ENCODE data around the gene POU2F1. TPM values are rescaled to one million over a fixed set of nuclear protein-coding genes. Genes with fewer than 3 reads are reported as not detected.

POU2F1 gene
- total and polyA plus RNA-seq, 2 experiments from 2014 or later: 38.8 to 66.1 TPM

DNA sequence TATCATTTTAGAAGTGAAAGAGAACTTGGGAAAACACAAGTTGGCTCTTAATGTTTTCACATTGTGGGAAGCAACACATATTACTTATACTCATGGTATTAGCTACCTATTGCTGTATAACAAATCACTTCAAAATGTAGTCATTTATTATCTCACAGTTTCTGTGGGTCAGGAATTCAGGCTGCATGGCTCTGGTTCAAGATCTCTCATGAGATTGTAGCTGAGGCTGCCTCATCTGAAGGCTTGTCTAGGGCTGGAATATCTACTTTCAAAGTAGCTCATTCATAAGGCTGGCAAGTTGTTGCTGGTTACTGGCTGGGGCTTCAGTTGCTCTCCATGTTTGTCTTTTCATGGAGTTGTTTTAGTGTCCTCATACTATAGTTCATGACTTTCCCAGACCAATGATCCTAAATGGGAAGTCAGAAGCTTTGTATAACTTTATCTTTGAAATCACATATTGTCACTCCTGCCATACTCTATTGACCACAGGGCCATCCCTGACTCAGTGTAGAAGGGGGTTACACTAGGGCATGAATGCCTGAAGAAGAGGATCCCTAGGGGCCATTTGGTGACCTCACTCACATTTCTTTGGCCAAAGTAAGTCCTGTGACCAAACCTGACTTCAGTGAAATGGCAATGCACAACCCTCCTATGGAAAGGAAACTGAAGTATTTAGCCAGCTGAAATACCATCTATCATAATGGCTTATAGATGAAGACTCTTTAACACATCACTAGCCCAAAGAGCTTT is 37.9 kb upstream of the POU2F1 start:
- no peak overlapping the region for H3K4me3 ChIP-seq
- Mint-ChIP-seq H3K27ac (no peak overlapping the region), H3K9me3 (no peaks in the 10 kb centered on the region), H3K4me3 (no peak overlapping the region), H3K4me1 (no peaks in the 10 kb centered on the region), H3K27me3 (ENCODE audit: insufficient read depth, low read depth, poor library complexity) (no peaks in the 10 kb centered on the region), H3K36me3 (ENCODE audit: low read depth) (no peaks in the 10 kb centered on the region)
- TF ChIP-seq EZH2 (IDR thresholded peaks at IDR 0.05; ENCODE audit: low read depth, unreplicated experiment): no peak
- no peak for TF ChIP-seq POLR2AphosphoS5 (IDR thresholded peaks at IDR 0.05; ENCODE audit: low read depth)
- no peak for TF ChIP-seq CTCF (conservative IDR thresholded peaks at IDR 0.05; ENCODE audit: low read depth in 2 of 2)
- TF ChIP-seq EZH2phosphoT487 (IDR thresholded peaks at IDR 0.05; ENCODE audit: unreplicated experiment): no peak
- TF ChIP-seq JUNB (IDR thresholded peaks at IDR 0.05; ENCODE audit: unreplicated experiment): no peak
- no peak for TF ChIP-seq ZNF114 (CRISPR knock-in tag; IDR thresholded peaks at IDR 0.05)
- no peak for TF ChIP-seq CREB1 (CRISPR knock-in tag; IDR thresholded peaks at IDR 0.05; ENCODE audit: low read depth)
- no peak for TF ChIP-seq ZNF331 (CRISPR knock-in tag; IDR thresholded peaks at IDR 0.05; ENCODE audit: low read depth)
- TF ChIP-seq, protein P1, sequence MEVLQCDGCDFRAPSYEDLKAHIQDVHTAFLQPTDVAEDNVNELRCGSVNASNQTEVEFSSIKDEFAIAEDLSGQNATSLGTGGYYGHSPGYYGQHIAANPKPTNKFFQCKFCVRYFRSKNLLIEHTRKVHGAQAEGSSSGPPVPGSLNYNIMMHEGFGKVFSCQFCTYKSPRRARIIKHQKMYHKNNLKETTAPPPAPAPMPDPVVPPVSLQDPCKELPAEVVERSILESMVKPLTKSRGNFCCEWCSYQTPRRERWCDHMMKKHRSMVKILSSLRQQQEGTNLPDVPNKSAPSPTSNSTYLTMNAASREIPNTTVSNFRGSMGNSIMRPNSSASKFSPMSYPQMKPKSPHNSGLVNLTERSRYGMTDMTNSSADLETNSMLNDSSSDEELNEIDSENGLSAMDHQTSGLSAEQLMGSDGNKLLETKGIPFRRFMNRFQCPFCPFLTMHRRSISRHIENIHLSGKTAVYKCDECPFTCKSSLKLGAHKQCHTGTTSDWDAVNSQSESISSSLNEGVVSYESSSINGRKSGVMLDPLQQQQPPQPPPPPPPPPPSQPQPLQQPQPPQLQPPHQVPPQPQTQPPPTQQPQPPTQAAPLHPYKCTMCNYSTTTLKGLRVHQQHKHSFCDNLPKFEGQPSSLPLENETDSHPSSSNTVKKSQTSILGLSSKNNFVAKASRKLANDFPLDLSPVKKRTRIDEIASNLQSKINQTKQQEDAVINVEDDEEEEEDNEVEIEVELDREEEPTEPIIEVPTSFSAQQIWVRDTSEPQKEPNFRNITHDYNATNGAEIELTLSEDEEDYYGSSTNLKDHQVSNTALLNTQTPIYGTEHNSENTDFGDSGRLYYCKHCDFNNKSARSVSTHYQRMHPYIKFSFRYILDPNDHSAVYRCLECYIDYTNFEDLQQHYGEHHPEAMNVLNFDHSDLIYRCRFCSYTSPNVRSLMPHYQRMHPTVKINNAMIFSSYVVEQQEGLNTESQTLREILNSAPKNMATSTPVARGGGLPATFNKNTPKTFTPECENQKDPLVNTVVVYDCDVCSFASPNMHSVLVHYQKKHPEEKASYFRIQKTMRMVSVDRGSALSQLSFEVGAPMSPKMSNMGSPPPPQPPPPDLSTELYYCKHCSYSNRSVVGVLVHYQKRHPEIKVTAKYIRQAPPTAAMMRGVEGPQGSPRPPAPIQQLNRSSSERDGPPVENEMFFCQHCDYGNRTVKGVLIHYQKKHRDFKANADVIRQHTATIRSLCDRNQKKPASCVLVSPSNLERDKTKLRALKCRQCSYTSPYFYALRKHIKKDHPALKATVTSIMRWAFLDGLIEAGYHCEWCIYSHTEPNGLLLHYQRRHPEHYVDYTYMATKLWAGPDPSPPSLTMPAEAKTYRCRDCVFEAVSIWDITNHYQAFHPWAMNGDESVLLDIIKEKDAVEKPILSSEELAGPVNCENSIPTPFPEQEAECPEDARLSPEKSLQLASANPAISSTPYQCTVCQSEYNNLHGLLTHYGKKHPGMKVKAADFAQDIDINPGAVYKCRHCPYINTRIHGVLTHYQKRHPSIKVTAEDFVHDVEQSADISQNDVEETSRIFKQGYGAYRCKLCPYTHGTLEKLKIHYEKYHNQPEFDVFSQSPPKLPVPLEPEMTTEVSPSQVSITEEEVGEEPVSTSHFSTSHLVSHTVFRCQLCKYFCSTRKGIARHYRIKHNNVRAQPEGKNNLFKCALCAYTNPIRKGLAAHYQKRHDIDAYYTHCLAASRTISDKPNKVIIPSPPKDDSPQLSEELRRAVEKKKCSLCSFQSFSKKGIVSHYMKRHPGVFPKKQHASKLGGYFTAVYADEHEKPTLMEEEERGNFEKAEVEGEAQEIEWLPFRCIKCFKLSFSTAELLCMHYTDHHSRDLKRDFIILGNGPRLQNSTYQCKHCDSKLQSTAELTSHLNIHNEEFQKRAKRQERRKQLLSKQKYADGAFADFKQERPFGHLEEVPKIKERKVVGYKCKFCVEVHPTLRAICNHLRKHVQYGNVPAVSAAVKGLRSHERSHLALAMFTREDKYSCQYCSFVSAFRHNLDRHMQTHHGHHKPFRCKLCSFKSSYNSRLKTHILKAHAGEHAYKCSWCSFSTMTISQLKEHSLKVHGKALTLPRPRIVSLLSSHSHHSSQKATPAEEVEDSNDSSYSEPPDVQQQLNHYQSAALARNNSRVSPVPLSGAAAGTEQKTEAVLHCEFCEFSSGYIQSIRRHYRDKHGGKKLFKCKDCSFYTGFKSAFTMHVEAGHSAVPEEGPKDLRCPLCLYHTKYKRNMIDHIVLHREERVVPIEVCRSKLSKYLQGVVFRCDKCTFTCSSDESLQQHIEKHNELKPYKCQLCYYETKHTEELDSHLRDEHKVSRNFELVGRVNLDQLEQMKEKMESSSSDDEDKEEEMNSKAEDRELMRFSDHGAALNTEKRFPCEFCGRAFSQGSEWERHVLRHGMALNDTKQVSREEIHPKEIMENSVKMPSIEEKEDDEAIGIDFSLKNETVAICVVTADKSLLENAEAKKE (CRISPR knock-in tag; IDR thresholded peaks at IDR 0.05): no peak
- TF ChIP-seq STAT1 (IDR thresholded peaks at IDR 0.05; ENCODE audit: unreplicated experiment): no peak
- no peak for TF ChIP-seq ETS1 (IDR thresholded peaks at IDR 0.05)
- no peak for TF ChIP-seq NANOG (IDR thresholded peaks at IDR 0.05; ENCODE audit: borderline replicate concordance)
- TF ChIP-seq, protein P2, sequence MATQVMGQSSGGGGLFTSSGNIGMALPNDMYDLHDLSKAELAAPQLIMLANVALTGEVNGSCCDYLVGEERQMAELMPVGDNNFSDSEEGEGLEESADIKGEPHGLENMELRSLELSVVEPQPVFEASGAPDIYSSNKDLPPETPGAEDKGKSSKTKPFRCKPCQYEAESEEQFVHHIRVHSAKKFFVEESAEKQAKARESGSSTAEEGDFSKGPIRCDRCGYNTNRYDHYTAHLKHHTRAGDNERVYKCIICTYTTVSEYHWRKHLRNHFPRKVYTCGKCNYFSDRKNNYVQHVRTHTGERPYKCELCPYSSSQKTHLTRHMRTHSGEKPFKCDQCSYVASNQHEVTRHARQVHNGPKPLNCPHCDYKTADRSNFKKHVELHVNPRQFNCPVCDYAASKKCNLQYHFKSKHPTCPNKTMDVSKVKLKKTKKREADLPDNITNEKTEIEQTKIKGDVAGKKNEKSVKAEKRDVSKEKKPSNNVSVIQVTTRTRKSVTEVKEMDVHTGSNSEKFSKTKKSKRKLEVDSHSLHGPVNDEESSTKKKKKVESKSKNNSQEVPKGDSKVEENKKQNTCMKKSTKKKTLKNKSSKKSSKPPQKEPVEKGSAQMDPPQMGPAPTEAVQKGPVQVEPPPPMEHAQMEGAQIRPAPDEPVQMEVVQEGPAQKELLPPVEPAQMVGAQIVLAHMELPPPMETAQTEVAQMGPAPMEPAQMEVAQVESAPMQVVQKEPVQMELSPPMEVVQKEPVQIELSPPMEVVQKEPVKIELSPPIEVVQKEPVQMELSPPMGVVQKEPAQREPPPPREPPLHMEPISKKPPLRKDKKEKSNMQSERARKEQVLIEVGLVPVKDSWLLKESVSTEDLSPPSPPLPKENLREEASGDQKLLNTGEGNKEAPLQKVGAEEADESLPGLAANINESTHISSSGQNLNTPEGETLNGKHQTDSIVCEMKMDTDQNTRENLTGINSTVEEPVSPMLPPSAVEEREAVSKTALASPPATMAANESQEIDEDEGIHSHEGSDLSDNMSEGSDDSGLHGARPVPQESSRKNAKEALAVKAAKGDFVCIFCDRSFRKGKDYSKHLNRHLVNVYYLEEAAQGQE (IDR thresholded peaks at IDR 0.05; ENCODE audit: unreplicated experiment): no peak
- no peaks in the 10 kb centered on the region for H3K4me1 ChIP-seq (ENCODE audit: insufficient read depth)
- H3K27me3 ChIP-seq (ENCODE audit: insufficient read depth): no peaks in the 10 kb centered on the region
- DNase-seq (ENCODE audit: low spot score) (no peak), ATAC-seq (no peak)
- no peaks in the 10 kb centered on the region for H3F3A ChIP-seq (replicated peaks; ENCODE audit: low read depth)
- no peaks in the 10 kb centered on the region for H3K36me3 ChIP-seq (ENCODE audit: insufficient read depth)
- no peak overlapping the region for H3K4me2 ChIP-seq
- no peaks in the 10 kb centered on the region for H4K20me1 ChIP-seq (replicated peaks; ENCODE audit: insufficient read depth)
- H2AFZ ChIP-seq: no peak overlapping the region
- H3K79me2 ChIP-seq (replicated peaks; ENCODE audit: insufficient read depth): no peaks in the 10 kb centered on the region
- H3K9me2 ChIP-seq (ENCODE audit: insufficient read depth): peaks cover 3% of the 10 kb centered on the region
- H3K27ac ChIP-seq (ENCODE audit: low read depth): no peak overlapping the region
